Hepatocyte (in vitro differentiated cells): ENCODE results near the gene CACNA2D1. TPM values are rescaled to one million over a fixed set of nuclear protein-coding genes. Genes with fewer than 3 reads are reported as not detected.
"Not testable (repeated sequence)": the region's sequence is repeated elsewhere in the genome, so short reads cannot be mapped to it uniquely, and the experiment has no call there.

Experiments used
- DNase-seq: peaks from one replicate; pipeline ENCODE4 v3.0.0-alpha.2; 2016; ENCODE audit warnings: low spot score
- H2AFZ ChIP-seq: fragments of 200-600 bp; sonication (generic); 2 replicates; pipeline ENCODE4 v1.6.0; 2016; ENCODE audit warnings: antibody characterized with exemption, mild to moderate bottlenecking
- H3K27ac ChIP-seq: fragments of 200-600 bp; sonication (generic); 2 replicates; pipeline ENCODE4 v1.5.1; 2016; ENCODE audit warnings: mild to moderate bottlenecking
- H3K27me3 ChIP-seq: fragments of 200-600 bp; sonication (generic); 2 replicates; pipeline ENCODE4 v1.6.1; 2016
- H3K36me3 ChIP-seq: fragments of 200-600 bp; sonication (generic); replicated peaks from 2 replicates; pipeline ENCODE4 v1.5.1; 2016; ENCODE audit warnings: low read depth; ENCODE audit not compliant: insufficient read depth
- H3K4me1 ChIP-seq: fragments of 200-600 bp; sonication (generic); 2 replicates; pipeline ENCODE4 v1.5.1; 2016; ENCODE audit warnings: mild to moderate bottlenecking, moderate library complexity; ENCODE audit not compliant: insufficient read depth
- H3K4me2 ChIP-seq: fragments of 200-600 bp; sonication (generic); 2 replicates; pipeline ENCODE4 v1.6.0; 2016
- H3K4me3 ChIP-seq: fragments of 200-600 bp; sonication (generic); 2 replicates; pipeline ENCODE4 v1.5.1; 2016; ENCODE audit warnings: mild to moderate bottlenecking
- H3K79me2 ChIP-seq: fragments of 200-600 bp; sonication (generic); 2 replicates; pipeline ENCODE4 v1.6.0; 2017; ENCODE audit warnings: mild to moderate bottlenecking
- H3K9me2 ChIP-seq: fragments of 200-600 bp; sonication (generic); replicated peaks from 2 replicates; pipeline ENCODE4 v1.6.0; 2017; ENCODE audit warnings: mild to moderate bottlenecking; ENCODE audit not compliant: insufficient read depth
- H3K9me3 ChIP-seq: fragments of 200-600 bp; sonication (generic); 2 replicates; pipeline ENCODE4 v1.5.1; 2016; ENCODE audit warnings: low read depth, mild to moderate bottlenecking
- H4K20me1 ChIP-seq: fragments of 200-600 bp; sonication (generic); 2 replicates; pipeline ENCODE4 v1.6.0; 2016; ENCODE audit warnings: mild to moderate bottlenecking; ENCODE audit not compliant: insufficient read depth, poor library complexity, severe bottlenecking
- EZH2 ChIP-seq: fragments of 200-600 bp; sonication (generic); IDR thresholded peaks from 2 replicates; pipeline ENCODE4 v1.6.1; 2016; ENCODE audit warnings: antibody characterized with exemption, mild to moderate bottlenecking, borderline replicate concordance
- EZH2phosphoT487 ChIP-seq: fragments of 200-600 bp; sonication (generic); IDR thresholded peaks from one replicate; pipeline ENCODE4 v1.6.1; 2018; ENCODE audit warnings: antibody characterized with exemption, mild to moderate bottlenecking, low read depth, moderate library complexity; ENCODE audit not compliant: unreplicated experiment, severe bottlenecking
- WGBS: methylation state at CpG from one replicate; pipeline ENCODE4 v1.1.6; 2016; ENCODE audit warnings: low lambda C conversion rate; ENCODE audit errors: missing lambda C conversion rate; 5-methylcytosine and 5-hydroxymethylcytosine counted together
- polyA plus RNA-seq: library from polyadenylated mRNA; unstranded; fragments of >200 nt; fragmentation: Nextera tagmentation; extraction: Ambion mirVana; gene quantifications from 2 replicates; pipeline ENCODE4 v1.2.1, GENCODE V29; 2016
- total RNA-seq: library from RNA; depleted of rRNA; stranded (reverse); fragments of >200 nt; gene quantifications from 2 replicates; pipeline ENCODE4 v1.2.3, GENCODE V29; 2014
- TF ChIP-seq, protein P1 (sequence below): fragments of 200-600 bp; sonication (generic); IDR thresholded peaks from 2 replicates; pipeline ENCODE4 v1.5.1; 2016; ENCODE audit warnings: antibody characterized with exemption, mild to moderate bottlenecking; ENCODE audit not compliant: poor library complexity

The CACNA2D1 gene
- total and polyA plus RNA-seq, 2 experiments from 2014 or later = 3.1 to 18.9 TPM

DNA sequence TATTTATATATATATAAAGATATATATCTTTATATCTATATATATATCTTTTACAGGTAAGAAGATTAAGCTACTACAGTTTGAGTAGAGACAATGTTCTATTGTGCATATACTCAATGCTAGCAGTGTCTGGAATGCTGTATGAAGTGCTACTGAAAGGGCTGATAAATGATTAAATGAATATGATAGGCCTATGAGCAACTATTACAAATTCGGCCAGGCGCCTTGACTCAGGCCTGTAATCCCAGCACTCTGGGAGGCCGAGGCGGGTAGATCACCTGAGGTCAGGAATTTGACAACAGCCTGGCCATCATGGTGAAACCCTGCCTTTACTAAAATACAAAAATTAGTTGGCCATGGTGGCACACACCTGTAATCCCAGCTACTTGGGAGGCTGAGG, 297.1 kb downstream of the CACNA2D1 start:
- Histone ChIP-seq H3K36me3 (no peaks in the 10 kb centered on the region), H4K20me1 (no peaks in the 10 kb centered on the region), H3K4me1 (no peaks in the 10 kb centered on the region), H3K9me3 (no peaks in the 10 kb centered on the region), H3K27ac (no peak overlapping the region), H3K4me2 (no peak overlapping the region), H3K9me2 (no peaks in the 10 kb centered on the region), H2AFZ (no peak overlapping the region), H3K79me2 (no peaks in the 10 kb centered on the region), H3K27me3 (no peaks in the 10 kb centered on the region), H3K4me3 (no peak overlapping the region)
- DNase-seq = no peak
- 95% methylated on average over 4 of the region's 4 CpGs for WGBS
- TF ChIP-seq, protein P1, sequence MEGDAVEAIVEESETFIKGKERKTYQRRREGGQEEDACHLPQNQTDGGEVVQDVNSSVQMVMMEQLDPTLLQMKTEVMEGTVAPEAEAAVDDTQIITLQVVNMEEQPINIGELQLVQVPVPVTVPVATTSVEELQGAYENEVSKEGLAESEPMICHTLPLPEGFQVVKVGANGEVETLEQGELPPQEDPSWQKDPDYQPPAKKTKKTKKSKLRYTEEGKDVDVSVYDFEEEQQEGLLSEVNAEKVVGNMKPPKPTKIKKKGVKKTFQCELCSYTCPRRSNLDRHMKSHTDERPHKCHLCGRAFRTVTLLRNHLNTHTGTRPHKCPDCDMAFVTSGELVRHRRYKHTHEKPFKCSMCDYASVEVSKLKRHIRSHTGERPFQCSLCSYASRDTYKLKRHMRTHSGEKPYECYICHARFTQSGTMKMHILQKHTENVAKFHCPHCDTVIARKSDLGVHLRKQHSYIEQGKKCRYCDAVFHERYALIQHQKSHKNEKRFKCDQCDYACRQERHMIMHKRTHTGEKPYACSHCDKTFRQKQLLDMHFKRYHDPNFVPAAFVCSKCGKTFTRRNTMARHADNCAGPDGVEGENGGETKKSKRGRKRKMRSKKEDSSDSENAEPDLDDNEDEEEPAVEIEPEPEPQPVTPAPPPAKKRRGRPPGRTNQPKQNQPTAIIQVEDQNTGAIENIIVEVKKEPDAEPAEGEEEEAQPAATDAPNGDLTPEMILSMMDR = no peak
- TF ChIP-seq EZH2 (no peak), EZH2phosphoT487 (no peak)

DNA sequence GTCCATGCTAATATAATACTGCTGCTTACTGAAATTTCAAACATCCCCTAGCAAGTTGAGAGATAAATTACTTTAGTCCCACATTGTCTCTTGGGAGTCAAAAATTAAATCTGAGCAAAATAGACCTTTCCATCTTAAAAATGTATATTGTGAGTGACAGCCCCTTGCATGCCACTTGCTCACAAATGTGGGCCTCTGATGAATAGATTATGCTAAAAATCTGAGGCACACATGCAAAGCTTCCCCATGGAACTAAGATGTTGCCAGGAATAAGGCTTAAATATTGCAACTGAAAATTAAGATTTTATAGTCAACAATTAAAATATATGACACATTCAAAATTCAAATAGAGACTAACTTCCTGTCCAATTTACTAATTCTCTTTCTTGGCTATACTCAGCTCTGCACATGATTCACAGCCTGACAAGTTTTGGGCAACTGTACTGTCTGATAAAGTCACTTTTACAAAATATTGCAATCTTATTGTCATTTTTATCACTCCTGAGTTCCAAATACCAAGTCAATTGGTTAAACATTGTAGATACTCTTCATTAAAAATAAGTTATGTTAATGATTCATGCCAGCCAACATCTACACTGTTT, 301.2 kb downstream of the CACNA2D1 start:
- Histone ChIP-seq H3K4me1 (no peaks in the 10 kb centered on the region), H3K79me2 (no peaks in the 10 kb centered on the region), H3K27ac (no peak overlapping the region), H3K4me3 (no peak overlapping the region), H4K20me1 (no peaks in the 10 kb centered on the region), H3K9me2 (no peaks in the 10 kb centered on the region), H3K27me3 (no peaks in the 10 kb centered on the region), H3K4me2 (no peak overlapping the region), H3K9me3 (no peaks in the 10 kb centered on the region), H3K36me3 (no peaks in the 10 kb centered on the region), H2AFZ (no peak overlapping the region)
- no peak for DNase-seq
- TF ChIP-seq, protein P1 = no peak
- TF ChIP-seq EZH2 (no peak), EZH2phosphoT487 (no peak)

DNA sequence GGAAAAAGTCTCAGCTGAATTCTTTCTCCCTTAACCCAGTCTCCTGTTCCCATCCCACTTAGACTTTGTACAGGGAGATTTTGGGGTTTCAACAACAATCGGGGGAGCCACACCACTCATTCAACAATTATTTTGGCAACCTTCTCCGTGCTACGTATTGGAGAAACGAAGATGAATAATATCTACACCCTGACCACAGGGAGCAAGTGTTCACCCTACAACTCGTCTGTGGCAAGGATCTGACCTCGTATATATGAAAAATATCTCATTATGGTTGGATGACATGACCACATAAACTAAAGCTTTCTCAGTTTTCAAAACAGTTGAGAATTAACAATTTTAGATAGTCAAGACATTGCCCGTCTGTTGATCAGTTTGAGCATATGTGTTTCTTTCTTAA, 302.1 kb downstream of the CACNA2D1 start:
- Histone ChIP-seq H3K4me3 (no peak overlapping the region), H3K9me3 (no peaks in the 10 kb centered on the region), H3K27me3 (no peaks in the 10 kb centered on the region), H4K20me1 (no peaks in the 10 kb centered on the region), H3K4me2 (no peak overlapping the region), H2AFZ (no peak overlapping the region), H3K36me3 (no peaks in the 10 kb centered on the region), H3K27ac (no peak overlapping the region), H3K9me2 (no peaks in the 10 kb centered on the region), H3K79me2 (no peaks in the 10 kb centered on the region), H3K4me1 (no peaks in the 10 kb centered on the region)
- 96% methylated on average over 7 of the region's 7 CpGs for WGBS
- DNase-seq = no peak
- TF ChIP-seq EZH2 = no peak

DNA sequence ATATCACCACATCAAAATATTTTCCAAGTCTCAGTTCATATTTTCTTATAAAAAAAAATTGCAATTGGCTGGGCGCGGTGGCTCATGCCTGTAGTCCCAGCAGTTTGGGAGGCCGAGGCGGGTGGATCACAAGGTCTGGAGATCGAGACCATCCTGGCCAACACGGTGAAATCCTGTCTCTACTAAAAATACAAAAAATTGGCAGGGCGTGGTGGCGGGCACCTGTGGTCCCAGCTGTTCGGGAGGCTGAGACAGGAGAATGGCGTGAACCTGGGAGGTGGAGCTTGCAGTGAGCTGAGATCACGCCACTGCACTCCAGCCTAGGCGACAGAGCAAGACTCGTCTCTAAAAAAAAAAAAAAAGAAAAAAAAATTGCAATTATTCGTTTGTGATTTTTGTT, 303.0 kb downstream of the CACNA2D1 start:
- not testable (repeated sequence) for H4K20me1 ChIP-seq, DNase-seq, H3K9me2 ChIP-seq, H3K27me3 ChIP-seq, H3K79me2 ChIP-seq, H3K36me3 ChIP-seq, H3K4me3 ChIP-seq, H3K27ac ChIP-seq, H2AFZ ChIP-seq, H3K9me3 ChIP-seq, H3K4me2 ChIP-seq, H3K4me1 ChIP-seq
- 93% methylated on average over 14 of the region's 14 CpGs for WGBS
